Measurements from ENCODE around the gene PLEKHA7. TPM values are rescaled to one million over a fixed set of nuclear protein-coding genes. Genes with fewer than 3 reads are reported as not detected.
"Not testable (repeated sequence)": the region's sequence is repeated elsewhere in the genome, so short reads cannot be mapped to it uniquely, and the experiment has no call there.

Gene PLEKHA7
- polyA plus RNA-seq, 1 donor, result 63.0 TPM

DNA sequence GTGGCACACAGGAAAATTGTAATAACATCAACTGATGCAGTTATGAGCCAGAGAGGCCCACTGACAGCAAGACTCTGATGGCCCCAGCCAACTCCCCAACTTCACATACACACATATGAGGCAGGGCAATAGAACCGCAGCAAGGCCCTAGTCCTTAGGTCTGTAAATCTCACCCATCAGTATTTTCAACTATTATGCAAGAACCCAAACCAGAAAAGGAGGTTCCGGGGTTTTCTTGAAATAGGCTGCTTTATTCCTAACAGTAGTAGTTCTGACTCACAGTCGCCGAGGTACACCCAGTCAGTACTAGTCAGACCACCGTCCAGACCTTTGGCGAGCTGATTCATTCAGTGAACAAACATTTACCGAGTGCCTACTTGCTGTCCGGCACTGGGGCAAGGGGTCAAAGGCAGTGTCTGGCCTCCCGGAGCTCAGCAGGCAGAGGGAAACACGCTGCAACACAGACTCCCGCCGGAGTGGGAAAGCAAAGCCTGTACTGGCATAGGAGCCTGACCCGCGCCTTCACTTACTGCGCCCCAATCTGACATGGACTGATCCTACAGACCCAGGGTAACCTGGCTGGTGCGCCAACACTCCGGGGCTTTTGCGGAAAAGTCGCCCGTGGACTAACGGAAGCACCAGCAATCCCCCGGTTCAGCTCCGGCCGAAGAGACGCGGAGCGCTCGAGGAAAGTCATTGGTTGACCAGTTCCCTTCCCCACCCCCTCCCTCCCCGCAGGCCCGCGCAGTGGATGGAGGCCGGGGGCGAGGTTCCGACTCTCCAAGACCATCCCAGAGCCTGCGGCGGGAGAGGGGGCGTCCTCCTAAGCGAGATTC, 1.3 kb downstream of the PLEKHA7 start:
- DNase-seq, result peak; percentile 51

DNA sequence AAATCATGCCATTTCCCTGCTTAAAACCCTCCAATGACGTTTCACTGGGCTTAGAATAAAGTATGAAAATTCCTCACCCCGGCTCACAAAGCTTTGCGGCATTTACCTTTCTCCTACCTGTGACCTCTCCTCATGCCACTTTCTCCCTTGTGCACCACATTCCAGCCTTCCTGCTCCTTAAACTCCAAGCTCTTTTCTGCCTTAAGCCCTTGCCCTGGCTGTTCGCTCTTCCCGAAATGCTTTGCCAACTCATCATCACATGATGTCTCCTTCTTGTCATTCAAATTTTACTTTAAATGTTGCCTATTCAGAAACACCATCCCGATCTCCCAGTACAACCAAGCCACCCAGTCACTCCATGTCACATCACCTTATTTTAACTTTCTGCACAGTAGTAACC, 2.0 kb downstream of the PLEKHA7 start:
- DNase-seq, result no peak

DNA sequence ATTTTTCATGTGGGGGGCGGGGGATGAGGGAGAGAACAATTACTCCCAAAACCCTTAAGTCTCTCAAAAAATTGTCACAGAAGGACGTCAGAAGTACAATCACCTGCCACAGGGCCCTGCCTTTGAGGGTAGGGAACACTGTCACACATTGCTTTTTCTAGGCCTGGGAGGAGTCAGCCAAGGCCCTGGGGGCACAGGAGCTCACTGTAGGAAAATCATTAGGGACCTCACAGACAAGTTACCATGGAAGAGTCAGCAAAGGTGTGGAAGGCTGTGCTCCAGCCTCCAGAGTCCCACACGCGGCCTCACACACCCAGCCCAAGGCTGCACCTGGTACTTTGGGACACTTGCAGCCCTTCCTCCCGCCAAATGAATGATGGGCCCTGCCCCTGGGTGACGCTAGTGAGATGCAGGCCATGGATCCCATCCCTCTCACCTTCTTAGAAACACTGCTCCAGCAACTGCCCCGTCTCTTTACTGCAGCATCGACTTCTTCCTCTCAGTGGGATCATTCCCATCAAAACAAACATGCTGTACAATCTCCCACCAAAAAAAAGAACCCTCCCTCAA, 3.3 kb downstream of the PLEKHA7 start:
- DNase-seq, result no peak

DNA sequence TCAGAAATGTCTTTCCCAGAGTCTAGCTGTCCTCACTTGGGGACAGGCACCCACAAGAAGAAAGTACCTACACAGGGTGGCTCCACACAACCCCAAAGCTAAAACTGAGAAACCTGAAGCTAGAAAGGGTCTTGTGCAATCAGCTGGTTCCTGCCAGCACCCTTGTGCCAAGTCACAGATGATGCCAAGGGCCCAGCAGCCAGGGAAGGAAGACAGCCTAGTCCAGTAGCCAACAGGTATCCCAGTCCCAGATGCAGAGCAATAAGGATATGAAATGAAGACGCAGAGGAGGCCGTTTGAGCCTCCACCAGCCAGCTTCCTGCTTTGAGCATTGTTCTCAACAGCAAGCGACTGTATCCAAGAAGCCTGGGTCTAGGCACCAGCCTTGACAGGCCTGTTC, 6.1 kb downstream of the PLEKHA7 start:
- no peak for DNase-seq

DNA sequence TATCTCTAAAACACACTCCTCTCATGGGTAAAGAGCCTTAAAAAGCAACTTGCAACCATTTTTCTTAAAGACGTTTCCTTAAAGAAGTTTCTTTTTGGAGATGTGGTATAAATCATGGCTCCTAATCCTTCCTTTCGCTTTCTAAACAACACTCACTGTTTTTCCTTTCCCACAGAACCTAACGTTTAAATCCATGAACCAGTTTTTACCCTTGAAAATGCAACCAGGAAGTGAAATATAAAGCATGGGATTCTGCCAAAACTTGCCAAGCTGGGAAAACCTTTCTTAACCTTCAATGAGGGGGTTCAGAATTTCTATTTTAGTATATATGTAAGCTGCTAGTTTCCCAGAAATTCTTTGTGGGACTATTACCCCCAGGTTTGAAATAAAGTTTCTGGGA, 8.6 kb downstream of the PLEKHA7 start:
- DNase-seq, result no peak

DNA sequence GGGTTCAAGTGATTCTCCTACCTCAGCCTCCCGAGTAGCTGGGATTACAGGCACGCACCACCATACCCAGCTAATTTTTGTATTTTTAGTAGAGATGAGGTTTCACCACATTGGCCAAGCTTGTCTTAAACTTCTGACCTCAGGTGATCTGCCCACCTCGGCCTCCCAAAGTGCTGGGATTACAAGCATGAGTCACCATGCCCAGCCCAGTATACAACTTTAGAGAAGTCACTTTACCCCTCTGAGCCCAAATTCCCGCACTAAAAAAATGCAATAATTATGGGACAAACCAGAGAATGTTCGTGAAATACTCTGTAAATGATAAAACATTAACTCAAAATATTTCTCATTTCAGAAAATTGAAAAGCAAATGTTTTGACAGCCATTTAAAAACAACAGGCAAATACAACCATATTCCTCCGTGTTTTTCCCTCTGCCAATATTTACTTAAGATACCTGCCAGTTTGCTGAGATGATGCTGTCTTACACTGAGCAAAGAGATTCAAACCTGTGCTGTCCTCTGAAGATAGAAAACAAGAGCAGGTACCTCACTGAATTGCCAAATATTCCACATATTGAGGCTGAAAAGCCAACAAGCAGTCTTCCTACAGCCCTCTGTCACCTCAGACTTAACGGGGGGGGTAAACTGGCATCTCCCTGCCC, 9.6 kb downstream of the PLEKHA7 start:
- DNase-seq, result no peak

DNA sequence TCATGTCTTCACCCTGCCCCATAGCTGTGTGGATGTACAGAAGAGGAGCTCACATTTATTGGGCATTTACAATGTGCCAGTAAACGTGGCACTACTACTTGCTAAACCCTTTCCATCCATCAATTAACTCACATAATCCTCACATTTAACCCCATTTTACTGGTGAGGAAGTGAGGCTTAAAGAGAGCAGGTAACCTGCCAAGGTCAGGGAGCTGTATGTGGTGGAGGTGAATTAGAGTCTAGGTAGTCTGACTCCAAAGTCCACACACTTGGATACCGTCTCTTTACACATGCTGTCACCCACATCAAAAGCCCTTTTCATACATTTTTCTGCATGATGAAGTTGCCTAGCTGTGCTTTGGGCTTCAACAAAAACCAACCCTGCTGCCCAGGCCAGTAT, 10.8 kb downstream of the PLEKHA7 start:
- DNase-seq, result no peak

DNA sequence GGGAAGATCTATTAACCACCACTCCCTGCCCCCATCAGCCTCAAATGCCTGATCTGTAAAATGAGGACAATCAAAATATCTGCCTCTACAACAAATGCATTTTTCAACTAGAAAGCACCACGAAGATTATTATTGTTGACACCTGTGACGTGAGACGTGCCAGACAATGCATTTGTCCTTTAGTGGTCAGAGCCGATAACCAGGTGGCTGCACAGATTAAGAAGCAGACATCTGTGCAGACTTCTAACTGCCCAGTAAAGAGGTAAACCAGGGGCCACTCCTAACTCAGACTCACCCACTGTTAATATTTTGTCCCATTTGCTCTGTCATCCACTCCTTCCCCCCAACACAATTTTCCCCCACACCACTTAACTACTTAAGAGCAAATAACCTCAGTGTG, 11.7 kb downstream of the PLEKHA7 start:
- no peak for DNase-seq

DNA sequence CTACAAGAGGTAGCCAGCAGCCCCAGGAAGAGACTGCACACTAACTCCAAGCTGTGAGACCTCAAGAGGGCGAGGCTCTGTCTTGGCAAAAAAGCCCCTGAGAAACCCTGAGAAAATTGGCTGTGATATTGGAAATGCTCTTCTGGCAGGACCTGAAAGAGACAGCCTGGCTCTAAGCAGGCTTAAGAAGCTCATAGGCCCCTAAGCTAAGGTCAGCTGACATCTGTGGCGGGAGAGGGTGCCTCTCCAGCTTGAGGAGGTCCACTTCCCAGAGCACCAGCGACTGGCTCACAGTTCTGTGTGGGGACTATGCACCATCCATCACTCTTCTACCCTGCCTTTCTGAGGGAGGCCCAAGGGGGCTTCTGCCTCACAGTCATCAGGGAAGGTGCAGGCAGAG, 12.4 kb downstream of the PLEKHA7 start:
- no peak for DNase-seq

DNA sequence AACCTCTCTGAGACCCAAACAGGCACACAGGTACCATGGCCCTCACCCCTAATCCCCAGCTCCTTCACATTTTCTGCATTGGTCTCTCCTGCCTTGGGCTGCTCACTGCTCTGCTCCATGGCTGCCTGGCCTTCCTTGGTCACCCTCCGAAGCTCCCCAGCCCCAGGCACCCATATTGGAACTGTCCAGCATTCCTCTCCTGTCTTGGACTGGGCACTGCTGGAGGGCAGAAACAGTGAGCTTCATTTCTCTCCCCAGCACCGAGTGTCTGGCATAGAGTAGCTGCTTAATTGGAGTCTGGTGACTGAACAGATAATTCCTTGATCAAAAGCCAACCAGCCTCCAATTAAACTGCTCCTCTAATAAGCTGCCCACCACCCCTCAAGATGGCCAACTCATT, 13.2 kb downstream of the PLEKHA7 start:
- DNase-seq, result no peak

DNA sequence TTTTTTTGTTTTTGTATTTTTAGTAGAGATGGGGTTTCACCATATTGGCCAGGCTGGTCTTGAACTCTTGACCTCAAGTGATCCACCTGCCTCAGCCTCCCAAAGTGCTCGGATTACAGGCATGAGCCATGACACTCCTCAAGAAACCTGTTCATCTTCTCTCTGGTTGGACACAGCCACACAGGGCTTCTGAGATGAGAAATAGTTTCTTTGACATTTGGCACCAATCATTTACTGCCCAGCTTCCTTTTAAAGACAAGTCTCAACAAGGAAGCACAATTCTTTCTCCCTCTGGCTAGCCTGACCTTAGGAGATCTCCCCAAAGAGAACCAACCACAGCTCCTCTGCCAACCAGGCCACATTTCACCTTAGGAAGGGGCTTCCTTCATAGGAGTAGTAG, 14.0 kb downstream of the PLEKHA7 start:
- not testable (repeated sequence) for DNase-seq

DNA sequence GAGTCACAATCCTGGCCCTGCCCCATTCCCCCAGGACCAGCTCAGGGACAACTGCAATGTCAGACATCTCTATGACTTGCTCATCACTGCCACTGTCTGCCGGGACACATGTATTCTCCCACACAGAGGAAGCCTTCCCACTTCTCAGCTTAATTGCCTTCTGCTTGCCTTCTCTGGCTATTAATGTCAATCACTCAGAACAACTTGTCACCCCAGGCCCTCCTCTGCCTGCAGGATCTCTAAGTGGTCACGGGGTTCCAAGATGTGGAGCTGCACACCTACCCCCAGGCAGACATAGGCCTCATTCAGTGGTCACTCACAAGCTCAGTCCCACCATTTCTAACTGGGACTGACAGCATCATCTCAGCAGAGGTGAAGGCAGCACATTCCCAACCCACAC, 15.1 kb downstream of the PLEKHA7 start:
- DNase-seq, result no peak

DNA sequence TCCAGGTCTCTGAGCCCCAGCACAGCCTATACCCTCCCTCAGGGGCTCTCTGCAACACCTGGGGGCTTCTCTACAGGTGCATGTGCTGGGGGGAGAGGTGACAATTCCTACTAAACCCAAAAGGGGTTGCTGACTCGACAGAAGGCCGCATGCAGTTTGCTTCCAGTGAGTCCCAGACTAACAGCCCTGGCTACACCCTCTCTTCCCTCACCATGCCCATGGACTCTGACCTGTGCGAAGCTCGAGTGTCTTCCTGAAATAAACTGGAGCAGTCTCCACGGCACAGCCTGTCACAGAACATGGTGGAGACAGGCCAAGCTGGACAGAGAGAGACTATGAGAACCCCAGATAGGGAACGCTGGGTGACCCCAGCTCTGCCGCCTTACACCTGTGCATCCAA, 16.6 kb downstream of the PLEKHA7 start:
- no peak for DNase-seq

DNA sequence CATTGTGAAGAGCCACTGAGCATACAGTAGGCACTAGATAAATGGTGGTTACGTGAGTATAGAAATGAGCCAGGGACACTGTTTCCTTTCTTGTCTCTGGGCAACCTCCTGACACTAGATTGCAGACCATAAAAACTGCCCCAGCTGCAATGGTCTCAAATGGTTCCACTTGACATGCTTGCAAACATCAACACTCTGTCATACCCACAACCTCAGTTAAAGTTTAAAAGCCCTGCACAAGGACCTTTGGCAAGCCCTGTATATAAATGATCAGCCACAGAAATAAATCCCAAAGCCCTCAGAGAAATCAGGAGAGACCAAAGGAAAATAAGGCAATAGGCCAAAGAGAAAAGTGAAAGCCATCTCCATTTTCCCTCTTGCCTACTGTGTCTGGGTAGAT, 20.7 kb downstream of the PLEKHA7 start:
- DNase-seq, result peak; percentile 42

DNA sequence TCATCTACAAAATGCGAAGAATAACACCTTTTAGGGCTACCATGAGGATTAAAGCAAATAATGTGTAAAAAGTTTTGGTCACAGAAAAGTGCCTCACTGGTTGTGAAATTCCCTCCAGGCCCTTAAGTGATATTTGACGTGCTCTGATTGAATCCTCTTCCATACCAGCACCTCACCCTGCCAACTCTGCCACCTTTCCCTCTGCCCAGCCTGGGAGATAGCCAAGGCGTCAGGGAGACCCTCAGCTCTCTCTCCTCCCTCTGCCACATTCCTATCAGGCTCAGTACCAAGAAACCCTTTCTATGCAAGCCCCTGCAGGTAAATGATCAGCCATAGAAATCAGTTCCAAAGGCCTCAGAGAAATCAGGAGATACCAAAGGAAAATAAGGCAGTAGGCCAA, 21.4 kb downstream of the PLEKHA7 start:
- DNase-seq, result no peak

DNA sequence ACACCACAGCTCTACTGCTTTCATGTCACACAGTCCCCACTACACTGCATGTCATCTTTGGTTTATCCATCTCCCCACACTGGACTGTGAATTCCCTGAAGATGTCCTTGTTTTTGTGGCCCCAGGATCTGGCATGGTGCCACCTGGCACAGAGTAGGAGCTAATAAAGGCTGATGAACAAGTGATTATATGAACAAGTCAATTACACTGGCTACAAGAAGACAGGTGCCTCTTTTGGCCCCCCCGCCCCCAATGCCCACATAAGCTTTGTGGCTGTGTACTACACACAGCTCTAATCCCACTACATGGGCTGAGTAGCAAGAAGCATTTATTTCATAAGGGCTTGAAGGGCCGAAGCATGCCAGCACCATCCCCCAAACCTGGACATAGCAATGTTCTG, 24.7 kb downstream of the PLEKHA7 start:
- no peak for DNase-seq

DNA sequence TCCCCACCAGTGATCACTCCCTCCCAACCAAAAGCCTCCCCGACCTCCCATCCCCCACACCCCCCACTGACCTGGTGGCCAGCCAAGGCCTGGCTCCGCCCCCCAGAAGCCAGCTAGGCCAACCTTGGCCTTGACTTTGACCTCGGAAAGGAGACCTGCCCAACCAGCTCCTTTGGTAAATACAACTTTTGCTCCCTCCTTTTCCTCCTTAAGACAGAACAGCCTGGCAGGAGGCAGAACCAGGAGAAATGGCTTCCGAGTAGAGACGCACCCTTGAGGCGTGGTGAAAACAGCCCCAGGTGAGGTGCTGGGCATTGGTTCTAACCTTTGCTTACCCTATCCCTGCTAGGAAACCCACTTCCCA, 27.0 kb downstream of the PLEKHA7 start:
- no peak for DNase-seq

DNA sequence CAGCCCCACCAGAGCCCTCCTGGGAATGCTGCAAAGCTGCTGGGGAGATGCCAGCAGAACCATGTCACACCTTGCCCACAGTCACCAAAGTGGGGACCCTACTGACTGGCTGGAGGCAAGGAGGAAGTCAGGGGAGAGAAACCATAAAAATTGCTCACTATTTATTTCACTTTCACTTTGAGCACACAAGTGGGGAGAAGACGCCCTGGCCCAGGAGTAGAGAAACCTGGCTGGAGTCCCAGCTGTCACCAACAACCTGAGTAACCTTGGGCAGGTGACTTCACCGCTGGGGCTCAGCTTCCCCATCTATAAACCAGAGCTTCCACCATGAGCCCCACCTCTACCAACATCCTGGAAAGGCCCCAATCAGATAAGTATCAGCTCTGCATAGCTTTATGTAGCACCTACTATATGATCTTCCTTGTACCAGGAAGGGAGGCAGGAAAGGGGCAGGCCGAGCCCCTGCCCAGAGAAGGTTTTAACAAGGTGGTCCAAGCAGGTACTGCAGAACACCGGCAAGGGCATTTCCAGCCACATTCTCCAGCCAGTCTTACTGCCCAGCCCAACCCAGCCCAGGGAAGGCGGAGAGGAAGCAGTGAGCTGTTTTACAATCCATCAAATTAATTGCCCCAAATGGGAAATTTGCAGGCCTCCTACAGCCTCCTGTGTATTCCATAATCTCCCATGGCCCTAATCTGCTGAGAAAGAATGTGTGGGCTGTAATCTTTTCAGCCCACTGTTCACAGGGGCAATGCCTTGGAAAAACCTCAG, 27.6 kb downstream of the PLEKHA7 start:
- DNase-seq, result no peak

DNA sequence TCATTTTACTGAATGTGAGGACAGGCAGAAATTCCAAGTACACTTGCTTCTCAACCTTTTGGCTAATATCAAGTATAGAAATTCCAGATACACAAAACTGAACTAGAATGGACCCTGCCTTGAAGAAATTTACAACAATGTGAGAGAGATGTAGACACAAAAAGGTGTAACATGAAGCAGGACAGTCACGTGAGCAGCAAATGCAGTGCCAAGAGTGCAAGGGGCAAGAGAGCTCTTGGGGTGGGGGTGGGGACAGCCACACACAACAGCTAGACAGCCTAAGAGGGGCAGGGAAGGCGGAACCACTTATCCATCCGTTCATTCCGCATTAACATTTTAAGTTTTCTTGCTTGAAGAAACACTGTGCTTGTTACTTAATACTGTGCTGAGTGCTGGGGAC, 28.9 kb downstream of the PLEKHA7 start:
- DNase-seq, result no peak

DNA sequence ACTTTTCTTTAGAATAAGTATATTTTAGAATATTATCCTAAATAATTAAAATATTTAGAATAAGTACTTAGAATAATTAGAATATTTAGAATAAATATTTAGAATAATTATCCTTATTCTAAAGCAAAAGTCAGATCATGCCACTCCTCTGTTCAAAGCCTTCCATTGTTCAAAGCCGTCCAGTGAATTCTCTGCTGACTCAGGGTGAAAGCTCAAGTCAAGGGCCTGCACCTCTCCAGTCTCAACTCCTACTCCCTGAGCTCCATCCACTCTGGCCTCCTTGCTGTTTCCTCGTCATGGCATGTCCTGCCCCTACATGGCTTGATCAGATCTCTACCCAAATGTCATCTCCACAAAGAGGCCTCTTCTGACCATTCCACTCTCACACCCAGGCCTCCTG, 30.0 kb downstream of the PLEKHA7 start:
- no peak for DNase-seq

DNA sequence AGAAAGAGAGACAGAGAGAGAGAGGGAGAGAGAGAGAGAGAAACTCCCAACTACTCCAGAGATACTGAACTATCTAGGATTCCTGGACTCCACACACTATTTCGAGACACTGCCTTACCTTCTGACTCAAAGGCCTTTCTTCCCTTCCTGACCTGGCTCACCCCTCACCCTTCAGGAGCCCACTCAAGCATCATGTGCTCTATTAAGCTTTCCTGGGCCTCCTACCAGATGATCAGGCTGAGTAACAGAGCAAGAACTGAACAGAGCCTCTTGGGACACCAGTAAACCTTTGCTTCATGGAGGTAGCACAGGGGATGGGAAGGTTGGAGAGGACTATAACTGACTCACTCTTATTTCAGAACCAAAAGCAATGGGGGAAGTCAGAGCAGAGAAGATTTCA, 31.4 kb downstream of the PLEKHA7 start:
- no peak for DNase-seq

DNA sequence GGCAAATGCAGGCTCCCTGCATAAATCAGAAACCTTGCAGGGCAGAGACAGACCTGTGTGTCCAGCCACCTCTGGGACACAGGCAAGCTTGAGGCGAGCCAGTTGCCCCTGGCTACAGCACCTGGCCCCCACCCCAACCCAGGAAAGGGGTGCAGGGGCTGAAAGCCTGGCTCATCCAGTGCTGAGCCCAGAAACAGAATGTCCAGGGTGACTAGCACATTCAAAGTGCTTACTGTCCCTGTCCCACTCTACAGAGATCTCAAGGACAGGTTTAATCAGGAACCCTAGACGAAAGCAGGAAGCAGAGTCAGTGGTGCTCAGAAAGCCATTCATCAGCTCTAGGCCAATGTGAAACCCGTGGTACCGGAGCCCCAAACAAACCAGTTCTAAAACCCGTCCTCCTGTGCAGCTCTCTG, 31.9 kb downstream of the PLEKHA7 start:
- no peak for DNase-seq

DNA sequence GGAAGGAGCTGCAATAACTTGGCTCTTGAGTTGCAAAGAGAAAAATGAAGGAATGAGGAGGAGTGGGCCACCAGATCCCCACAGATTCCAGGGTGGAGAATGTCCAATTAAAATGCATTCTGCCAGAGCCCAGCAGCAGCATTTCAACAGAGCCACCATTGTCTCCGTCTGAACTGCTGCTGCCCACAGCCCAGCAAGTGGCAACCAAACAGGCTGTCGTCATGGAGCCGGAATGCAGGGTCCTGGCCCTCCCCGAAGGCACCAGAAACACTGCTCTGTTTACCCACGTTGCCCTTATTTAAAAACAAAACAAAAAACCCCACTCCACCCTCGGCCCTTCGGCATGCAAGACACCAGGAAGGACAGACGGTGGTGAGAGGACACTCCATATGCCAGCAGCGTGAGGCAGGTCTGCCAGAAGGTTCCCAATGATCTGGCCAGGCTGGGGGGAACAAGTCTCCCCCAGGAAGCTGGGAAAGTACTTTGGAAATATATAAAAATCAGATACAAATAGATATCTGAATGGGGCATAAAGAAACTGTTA, 32.5 kb downstream of the PLEKHA7 start:
- no peak for DNase-seq

All from left kidney (tissue), 2 donors.